Measurements from ENCODE around the gene CELF6.

DNA sequence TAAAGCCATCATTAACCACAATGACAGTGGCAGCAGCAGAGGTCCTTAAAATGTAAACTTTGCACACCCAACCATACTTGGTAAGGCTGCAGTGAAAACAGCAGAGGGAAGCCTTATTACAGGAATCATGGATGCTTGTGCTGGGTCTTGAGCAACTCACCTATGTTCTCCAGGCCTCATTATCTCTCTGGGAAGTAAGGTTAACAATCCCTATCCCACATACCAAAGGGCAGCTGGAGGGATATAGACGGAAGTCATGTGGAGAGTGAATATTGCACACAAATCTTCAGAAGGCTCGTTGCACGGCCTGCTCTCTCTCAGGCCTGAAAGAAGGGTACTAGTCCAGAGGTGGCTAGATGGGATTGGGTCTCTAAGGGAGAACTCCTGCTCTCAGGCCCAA lies 25.8 kb upstream of the CELF6 start:
- TF ChIP-seq, protein P1, sequence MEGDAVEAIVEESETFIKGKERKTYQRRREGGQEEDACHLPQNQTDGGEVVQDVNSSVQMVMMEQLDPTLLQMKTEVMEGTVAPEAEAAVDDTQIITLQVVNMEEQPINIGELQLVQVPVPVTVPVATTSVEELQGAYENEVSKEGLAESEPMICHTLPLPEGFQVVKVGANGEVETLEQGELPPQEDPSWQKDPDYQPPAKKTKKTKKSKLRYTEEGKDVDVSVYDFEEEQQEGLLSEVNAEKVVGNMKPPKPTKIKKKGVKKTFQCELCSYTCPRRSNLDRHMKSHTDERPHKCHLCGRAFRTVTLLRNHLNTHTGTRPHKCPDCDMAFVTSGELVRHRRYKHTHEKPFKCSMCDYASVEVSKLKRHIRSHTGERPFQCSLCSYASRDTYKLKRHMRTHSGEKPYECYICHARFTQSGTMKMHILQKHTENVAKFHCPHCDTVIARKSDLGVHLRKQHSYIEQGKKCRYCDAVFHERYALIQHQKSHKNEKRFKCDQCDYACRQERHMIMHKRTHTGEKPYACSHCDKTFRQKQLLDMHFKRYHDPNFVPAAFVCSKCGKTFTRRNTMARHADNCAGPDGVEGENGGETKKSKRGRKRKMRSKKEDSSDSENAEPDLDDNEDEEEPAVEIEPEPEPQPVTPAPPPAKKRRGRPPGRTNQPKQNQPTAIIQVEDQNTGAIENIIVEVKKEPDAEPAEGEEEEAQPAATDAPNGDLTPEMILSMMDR (conservative IDR thresholded peaks at IDR 0.05; ENCODE audit: low read length): no peak
- TF ChIP-seq EZH2phosphoT487 (IDR thresholded peaks at IDR 0.05; ENCODE audit: borderline replicate concordance): no peak
